GM12891 (cell line): ENCODE measurements around the gene COX8A.

Source experiments
- PAX5 ChIP-seq: IDR thresholded peaks from 2 replicates; pipeline ENCODE4 v1.6.1; 2011; ENCODE audit warnings: low read length, moderate library complexity, mild to moderate bottlenecking; ENCODE audit not compliant: insufficient read depth, severe bottlenecking
- POLR2A ChIP-seq: IDR thresholded peaks from 2 replicates; pipeline ENCODE4 v1.6.1; 2011; ENCODE audit warnings: low read depth, low read length, control low read depth
- POLR2AphosphoS5 ChIP-seq: IDR thresholded peaks from 2 replicates; pipeline ENCODE4 v1.6.1; 2011; ENCODE audit warnings: low read depth, low read length, control low read depth
- POU2F2 ChIP-seq: IDR thresholded peaks from 2 replicates; pipeline ENCODE4 v1.6.1; 2011; ENCODE audit warnings: low read depth, mild to moderate bottlenecking, control low read depth, low read length, moderate library complexity
- SPI1 ChIP-seq: IDR thresholded peaks from 2 replicates; pipeline ENCODE4 v1.6.1; 2011; ENCODE audit warnings: low read depth, low read length, control low read depth
- TAF1 ChIP-seq: IDR thresholded peaks from 2 replicates; pipeline ENCODE4 v1.6.1; 2011; ENCODE audit warnings: low read depth, low read length, control low read depth

DNA sequence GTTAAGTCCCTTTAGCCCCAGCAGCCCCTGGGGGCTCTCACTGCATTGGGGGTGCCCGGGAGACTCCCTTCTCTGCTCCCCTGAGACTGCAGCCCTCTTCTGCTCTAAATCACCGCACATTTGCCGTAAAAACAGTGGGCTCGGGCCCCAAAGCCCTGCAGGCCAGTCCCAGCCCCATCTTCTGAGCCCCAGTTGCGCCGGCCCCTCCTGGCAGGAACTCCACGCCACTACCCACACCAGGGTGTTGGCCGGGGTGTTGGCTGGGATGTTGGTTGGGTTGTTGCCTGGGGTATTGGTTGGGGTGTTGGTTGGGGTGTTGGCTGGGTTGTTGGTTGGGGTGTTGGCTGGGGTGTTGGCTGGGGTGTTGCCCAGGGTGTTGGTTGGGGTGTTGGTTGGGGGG, 35.3 kb downstream of the COX8A start:
- TF ChIP-seq POLR2AphosphoS5 (no peak), POLR2A (no peak), TAF1 (no peak), POU2F2 (no peak), PAX5 (no peak), SPI1 (no peak)
